DND-41 (cell line): ENCODE results near the gene MICU1.

Source experiments
- ATAC-seq: fragments of 200-7000 bp; cut with Tn5 transposase; 3 replicates; pipeline ENCODE4 v1.9.1; 2021; ENCODE audit warnings: low read depth; ENCODE audit not compliant: insufficient read depth
- DNase-seq: peaks from one replicate; pipeline ENCODE4 v3.0.0-alpha.2; 2020
- H2AFZ ChIP-seq: 2 replicates; pipeline ENCODE4 v1.6.0; 2012; ENCODE audit warnings: low read depth, low read length
- H3K27ac ChIP-seq: 2 replicates; pipeline ENCODE4 v1.5.1; 2012; ENCODE audit warnings: low read length, inconsistent platforms
- H3K27me3 ChIP-seq: fragments of 200-600 bp; sonication (generic); 2 replicates; pipeline ENCODE4 v1.6.0; 2012; ENCODE audit warnings: low read length, mild to moderate bottlenecking, inconsistent platforms; ENCODE audit not compliant: insufficient read depth, poor library complexity
- H3K36me3 ChIP-seq: 2 replicates; pipeline ENCODE4 v1.5.1; 2012; ENCODE audit warnings: low read length, inconsistent platforms; ENCODE audit not compliant: insufficient read depth
- H3K4me1 ChIP-seq: 2 replicates; pipeline ENCODE4 v1.5.1; 2012; ENCODE audit warnings: mild to moderate bottlenecking, low read length; ENCODE audit not compliant: insufficient read depth
- H3K4me2 ChIP-seq: 2 replicates; pipeline ENCODE4 v1.6.0; 2012; ENCODE audit warnings: mild to moderate bottlenecking, moderate library complexity, low read length, inconsistent platforms; ENCODE audit not compliant: insufficient read depth
- H3K4me3 ChIP-seq, 2 experiments: fragments of 200-600 bp in 1 of 2; shearing (Covaris generic) in 1 of 2; 2 replicates each; pipeline ENCODE4 v1.5.1; 2012 to 2016; ENCODE audit warnings: inconsistent platforms in 2 of 2, low read length in 2 of 2, mild to moderate bottlenecking in 2 of 2, low read depth in 1 of 2, moderate library complexity in 1 of 2
- H3K79me2 ChIP-seq: 2 replicates; pipeline ENCODE4 v1.6.0; 2012; ENCODE audit warnings: low read length, inconsistent platforms; ENCODE audit not compliant: insufficient read depth
- H3K9ac ChIP-seq: 2 replicates; pipeline ENCODE4 v1.6.0; 2012; ENCODE audit warnings: low read depth, mild to moderate bottlenecking, inconsistent platforms, low read length, moderate library complexity
- H3K9me3 ChIP-seq: 2 replicates; pipeline ENCODE4 v1.5.1; 2012; ENCODE audit warnings: low read length, moderate library complexity, mild to moderate bottlenecking, inconsistent platforms; ENCODE audit not compliant: insufficient read depth, severe bottlenecking
- H4K20me1 ChIP-seq: 2 replicates; pipeline ENCODE4 v1.6.0; 2012; ENCODE audit warnings: low read length; ENCODE audit not compliant: insufficient read depth
- CTCF ChIP-seq: IDR thresholded peaks from 2 replicates; pipeline ENCODE4 v1.5.1; 2012; ENCODE audit warnings: borderline replicate concordance, low read length, moderate library complexity, mild to moderate bottlenecking; ENCODE audit not compliant: poor library complexity, severe bottlenecking; ENCODE audit errors: extremely low read depth
- EZH2 ChIP-seq: IDR thresholded peaks from 3 replicates; pipeline ENCODE4 v1.6.1; 2012; ENCODE audit warnings: borderline replicate concordance, low read depth, mild to moderate bottlenecking, moderate library complexity, low read length, inconsistent platforms; ENCODE audit not compliant: severe bottlenecking

The MICU1 gene

GRCh38 chr10:72464438-72464837 is 161.4 kb downstream of the MICU1 start:
- no peak overlapping the region for H3K4me2 ChIP-seq
- H3K36me3 ChIP-seq = no peaks in the 10 kb centered on the region
- TF ChIP-seq CTCF (no peak), EZH2 (no peak)
- no peaks in the 10 kb centered on the region for H3K9me3 ChIP-seq
- ATAC-seq (no peak), DNase-seq (no peak)
- H3K27me3 ChIP-seq = no peaks in the 10 kb centered on the region
- H3K4me3 ChIP-seq = no peak overlapping the region
- H3K9ac ChIP-seq = no peak overlapping the region
- H3K4me1 ChIP-seq = no peaks in the 10 kb centered on the region
- H2AFZ ChIP-seq = no peak overlapping the region
- no peaks in the 10 kb centered on the region for H3K79me2 ChIP-seq
- no peak overlapping the region for H3K27ac ChIP-seq
- no peaks in the 10 kb centered on the region for H4K20me1 ChIP-seq

DNA sequence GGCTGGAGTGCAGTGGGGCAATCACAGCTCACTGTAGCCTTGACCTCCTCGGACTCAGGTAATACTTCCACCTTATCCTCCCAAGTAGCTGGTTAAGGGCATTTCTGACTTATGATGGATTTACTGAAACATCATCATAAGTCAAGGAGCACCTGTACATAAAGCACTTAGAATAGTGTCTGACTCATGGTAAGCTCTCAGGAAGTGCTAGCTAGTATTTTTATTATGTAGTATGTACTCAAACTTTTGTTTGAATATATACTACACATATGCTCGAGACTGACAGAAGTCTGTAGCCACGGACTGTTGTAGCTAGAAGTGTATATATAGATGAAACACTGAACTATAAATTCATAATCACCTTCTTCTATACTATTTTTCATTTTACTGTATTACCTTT is 163.6 kb downstream of the MICU1 start:
- no peak overlapping the region for H3K4me3 ChIP-seq
- H2AFZ ChIP-seq = no peak overlapping the region
- DNase-seq (no peak), ATAC-seq (no peak)
- no peak overlapping the region for H3K27ac ChIP-seq
- H3K4me1 ChIP-seq = no peaks in the 10 kb centered on the region
- H3K79me2 ChIP-seq = no peaks in the 10 kb centered on the region
- H3K4me2 ChIP-seq = no peak overlapping the region
- no peaks in the 10 kb centered on the region for H3K27me3 ChIP-seq
- TF ChIP-seq EZH2 (no peak), CTCF (no peak)
- H3K9me3 ChIP-seq = no peaks in the 10 kb centered on the region
- no peaks in the 10 kb centered on the region for H4K20me1 ChIP-seq
- H3K36me3 ChIP-seq = no peaks in the 10 kb centered on the region
- no peak overlapping the region for H3K9ac ChIP-seq

GRCh38 chr10:72461085-72461484 is 164.8 kb downstream of the MICU1 start:
- no peaks in the 10 kb centered on the region for H3K79me2 ChIP-seq
- ATAC-seq (no peak), DNase-seq (no peak)
- no peak overlapping the region for H3K4me2 ChIP-seq
- no peaks in the 10 kb centered on the region for H3K4me1 ChIP-seq
- no peak overlapping the region for H3K9ac ChIP-seq
- no peak overlapping the region for H2AFZ ChIP-seq
- no peaks in the 10 kb centered on the region for H3K36me3 ChIP-seq
- H3K27me3 ChIP-seq = no peaks in the 10 kb centered on the region
- no peaks in the 10 kb centered on the region for H3K9me3 ChIP-seq
- H3K4me3 ChIP-seq = no peak overlapping the region
- no peaks in the 10 kb centered on the region for H4K20me1 ChIP-seq
- no peak for TF ChIP-seq EZH2
- TF ChIP-seq CTCF = no peak
- H3K27ac ChIP-seq = no peak overlapping the region
